Stimulated activated CD4-positive, alpha-beta T cell treated with anti-CD3 and anti-CD28 coated beads, Interleukin-1b, Interleukin-23, amount 100 ng/mL, for 24 hours (primary cell): Measurements from ENCODE around the gene FERD3L.

Experiments
- DNase-seq, 4 experiments: peaks; one replicate each; pipeline ENCODE4 v3.0.0-alpha.2; 2020; ENCODE audit warnings: low read depth in 4 of 4, low spot score in 1 of 4

The FERD3L gene

DNA sequence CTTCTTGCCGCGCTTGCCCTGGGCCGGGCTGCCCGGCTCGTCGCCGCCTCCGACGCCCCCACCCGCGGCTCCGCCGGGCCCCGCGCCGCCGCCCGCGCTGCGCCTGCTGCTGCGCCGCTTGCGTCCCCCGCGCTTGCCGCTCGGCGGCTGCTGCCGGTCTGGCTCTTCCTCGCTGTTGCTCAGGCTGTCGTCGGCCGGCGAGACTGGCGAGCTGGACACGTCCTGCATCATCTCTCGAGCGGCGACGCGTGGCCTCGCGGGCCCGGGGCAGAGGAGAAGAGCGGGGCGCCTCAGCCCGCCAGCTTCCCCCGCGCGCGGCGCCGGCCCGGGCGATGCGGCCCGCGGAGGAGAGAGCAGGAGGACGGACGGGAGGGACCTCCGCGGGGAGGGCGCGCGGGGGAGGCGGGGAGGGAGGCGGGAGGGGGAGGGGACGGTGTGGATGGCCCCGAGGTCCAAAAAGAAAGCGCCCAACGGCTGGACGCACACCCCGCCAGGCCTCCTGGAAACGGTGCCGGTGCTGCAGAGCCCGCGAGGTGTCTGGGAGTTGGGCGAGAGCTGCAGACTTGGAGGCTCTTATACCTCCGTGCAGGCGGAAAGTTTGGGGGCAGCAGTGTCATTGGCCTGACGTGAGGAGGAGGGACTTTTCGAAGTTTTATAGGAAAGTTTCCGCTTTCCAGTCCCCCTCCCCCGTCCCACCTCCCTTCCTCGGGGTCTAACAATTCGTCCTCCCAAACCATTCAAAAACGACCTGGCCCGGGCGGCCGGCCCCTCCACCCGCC, 27.9 kb downstream of the FERD3L start, which contains the start of gene TWIST1:
TWIST1 (minus strand) TSS at position 546 of the 779 bp plus-strand sequence; CDS start at position 231, 315 bp downstream.
- DNase-seq, result no peak

DNA sequence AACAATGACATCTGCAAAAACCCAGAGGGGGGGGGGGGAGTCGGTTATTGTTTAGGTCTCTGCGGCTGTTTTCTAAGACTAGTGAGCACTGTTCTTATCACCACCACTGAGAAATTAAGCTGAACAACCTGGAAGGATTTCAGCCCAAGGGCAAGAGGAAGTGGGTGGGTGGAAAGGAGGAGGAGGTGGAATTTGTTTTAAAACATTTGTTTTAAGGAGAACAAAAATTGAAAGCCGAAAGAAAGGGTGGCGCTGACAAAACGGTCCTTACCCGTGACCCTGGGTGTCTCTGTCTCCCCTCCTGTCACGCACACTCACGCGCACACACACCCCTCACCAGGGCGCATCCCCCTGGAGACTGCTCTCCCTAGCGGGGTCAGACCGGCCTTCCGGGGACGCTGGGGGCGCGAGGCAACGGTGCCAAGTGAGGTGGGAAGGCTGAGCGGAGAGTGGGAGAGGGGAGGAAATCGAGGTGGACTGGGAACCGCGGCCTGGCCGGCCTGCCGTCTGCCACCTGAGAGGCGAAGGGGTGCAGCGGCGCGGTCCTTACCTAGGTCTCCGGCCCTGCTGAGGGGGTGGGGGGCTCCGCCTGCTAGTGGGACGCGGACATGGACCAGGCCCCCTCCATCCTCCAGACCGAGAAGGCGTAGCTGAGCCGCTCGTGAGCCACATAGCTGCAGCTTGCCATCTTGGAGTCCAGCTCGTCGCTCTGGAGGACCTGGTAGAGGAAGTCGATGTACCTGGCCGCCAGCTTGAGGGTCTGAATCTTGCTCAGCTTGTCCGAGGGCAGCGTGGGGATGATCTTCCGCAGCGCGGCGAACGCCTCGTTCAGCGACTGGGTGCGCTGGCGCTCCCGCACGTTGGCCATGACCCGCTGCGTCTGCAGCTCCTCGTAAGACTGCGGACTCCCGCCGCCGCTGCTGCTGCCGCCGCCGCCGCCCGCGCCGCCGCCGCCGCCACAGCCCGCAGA, 28.8 kb downstream of the FERD3L start:
- no peak for DNase-seq

GRCh38 chr7:19114551-19114855, 30.7 kb downstream of the FERD3L start:
- no peak for DNase-seq

DNA sequence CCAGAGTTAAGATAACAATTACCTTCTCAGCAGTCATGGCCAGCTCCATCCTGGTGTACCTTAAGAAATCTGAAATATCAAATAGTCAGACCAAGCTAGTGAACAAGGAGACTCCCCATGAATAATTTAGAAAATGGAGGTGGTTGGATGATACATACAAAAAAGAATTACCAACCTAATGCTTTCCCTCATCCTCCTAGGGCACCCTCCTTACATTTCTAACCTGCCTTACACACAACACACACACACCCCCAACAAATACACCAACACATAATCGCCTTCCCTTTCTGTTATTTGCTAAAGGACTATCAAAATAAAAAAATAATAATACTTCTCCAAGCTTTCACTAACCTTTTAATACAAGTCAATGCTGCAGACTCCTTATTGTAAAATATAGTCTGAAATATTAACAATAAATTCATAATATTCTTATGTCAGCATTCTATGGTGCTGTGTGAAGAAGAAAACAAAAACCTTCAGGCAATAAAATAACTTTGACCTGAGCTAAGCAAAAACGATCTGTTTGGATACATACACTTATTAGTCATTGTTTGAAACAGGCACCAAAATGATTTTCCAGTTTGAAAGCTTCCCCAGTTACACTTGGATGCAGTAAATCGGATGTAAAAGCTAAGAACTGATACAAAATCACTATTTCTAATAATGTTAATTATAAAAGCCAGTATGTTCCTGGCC, 31.2 kb downstream of the FERD3L start:
- DNase-seq, result no peak

GRCh38 chr7:19113002-19113350, 32.2 kb downstream of the FERD3L start:
- no peak for DNase-seq

DNA sequence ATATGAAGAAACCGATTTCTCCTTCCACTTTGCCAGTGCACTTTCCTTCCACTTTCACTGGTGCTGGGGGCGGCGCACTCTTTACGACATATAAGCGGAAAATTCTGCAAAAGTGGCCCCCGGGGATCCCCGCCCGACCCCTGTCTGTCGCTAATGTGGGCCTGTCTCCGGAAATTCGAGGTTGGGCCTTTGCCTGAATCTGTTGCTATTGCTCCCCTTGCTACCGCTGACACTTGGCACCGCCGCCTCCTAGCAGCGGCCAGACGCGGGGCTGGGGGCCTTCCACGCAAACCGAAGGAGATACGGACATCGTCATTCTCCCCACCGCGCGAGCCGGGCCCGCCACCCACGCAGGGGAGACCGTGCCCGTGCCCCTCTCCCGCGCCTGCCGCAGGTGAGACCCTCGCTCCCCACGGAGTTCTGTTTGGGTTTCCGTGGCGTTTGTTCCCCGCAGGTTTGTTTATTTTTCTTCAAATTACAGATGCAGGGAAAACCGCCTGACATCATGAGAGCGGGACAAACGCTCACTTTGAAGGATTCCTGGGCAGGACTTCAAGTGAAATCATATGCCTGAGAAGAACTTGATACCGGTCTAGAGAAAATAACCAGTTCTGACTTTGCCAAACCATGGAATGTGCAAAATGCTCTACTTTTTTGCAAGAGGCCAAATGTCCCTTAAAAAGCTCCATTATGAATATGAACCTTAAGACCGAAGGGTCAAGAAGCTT, 32.8 kb downstream of the FERD3L start:
- DNase-seq, result no peak

DNA sequence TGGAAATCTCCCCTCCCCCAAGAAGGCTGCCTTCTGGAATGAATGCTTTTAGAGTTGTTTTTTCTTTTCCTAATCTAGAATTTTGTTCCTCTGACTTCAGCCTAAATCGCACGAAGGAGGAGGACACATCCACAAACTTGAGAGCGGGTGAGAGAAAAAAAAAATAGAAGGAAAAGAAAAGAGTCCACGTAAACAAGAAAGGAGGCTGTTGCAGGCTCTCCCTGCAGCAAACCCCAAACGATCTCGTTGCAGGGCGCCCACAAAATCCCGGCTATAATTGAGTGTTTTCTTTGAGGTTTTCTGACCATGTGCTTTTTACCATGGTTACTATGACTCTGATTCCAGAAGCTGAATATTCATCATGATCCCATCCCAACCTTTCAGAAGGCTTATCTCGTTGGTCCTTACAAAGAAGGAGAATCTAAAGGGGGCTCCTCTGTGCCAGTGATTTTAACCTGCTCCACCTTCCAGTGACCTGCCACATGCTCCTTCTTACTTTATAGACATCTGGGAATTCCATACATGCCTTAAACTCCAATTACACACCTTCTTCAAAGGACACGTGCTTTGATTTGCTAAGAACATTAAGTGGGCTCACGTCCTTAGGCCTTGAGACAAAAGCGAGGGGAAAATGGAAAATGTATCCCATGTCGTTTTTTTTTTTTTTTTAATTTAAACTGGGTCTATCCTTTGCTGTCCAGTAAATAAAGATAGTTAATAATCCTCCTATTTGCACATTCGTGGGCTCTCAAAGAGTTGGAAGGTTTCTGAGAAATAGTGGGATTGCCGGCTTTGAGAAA, 33.5 kb downstream of the FERD3L start:
- no peak for DNase-seq

GRCh38 chr7:19110776-19111175, 34.4 kb downstream of the FERD3L start:
- DNase-seq, result no peak

DNA sequence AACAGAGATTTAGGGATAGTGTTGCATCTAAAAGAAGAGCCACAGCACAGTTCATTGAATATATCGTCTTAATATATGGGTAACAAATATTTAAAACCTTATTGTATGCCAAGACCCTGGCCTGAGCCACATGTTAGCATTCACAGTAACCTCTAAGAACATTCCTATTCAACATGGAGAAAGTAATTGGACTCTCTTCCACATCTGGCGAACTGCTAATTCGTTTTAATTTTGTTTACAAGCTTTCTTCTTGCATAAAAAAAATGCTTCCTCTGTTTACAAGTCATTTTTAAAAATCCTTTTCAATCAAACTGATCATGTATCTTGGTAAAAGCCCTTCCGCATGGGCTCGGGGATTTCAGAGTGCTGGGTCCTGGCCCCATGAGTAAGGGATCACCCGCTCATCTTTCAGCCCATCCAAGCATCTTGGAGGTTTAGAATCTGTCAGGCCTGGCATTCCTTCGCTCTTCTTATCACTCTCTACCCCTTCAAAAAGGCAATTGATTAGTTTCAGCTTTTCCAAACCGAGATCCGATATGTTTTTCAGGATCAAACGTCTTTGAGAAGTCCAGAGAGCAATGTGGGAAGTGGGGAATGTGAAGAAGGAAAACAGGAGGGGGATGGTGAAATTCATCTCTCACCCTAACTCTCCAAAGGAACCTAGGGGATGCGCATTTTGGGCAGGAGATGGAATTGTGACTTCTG, 35.0 kb downstream of the FERD3L start:
- DNase-seq, result no peak

GRCh38 chr7:19109000-19109946, 35.9 kb downstream of the FERD3L start:
- DNase-seq, result no peak

- DNase-seq, result no peak
Measured at GRCh38 chr7:19107356-19108146, 37.7 kb downstream of the FERD3L start.

DNA sequence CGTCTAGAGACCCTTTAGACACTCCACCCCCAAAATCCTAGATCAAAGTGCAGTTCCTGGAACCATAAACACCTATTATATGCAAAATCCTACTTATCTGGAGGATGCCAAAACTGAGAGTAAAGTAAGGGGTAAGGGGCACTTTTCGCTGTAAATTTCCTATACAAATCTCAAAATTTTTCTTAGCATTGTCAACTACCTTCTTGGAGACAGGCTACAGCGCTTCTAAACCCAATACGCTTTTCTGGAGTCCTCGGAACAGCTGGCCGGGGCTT, 38.2 kb downstream of the FERD3L start:
- DNase-seq, result no peak

- DNase-seq, result no peak
Measured at GRCh38 chr7:19106241-19107080, 38.8 kb downstream of the FERD3L start.

DNA sequence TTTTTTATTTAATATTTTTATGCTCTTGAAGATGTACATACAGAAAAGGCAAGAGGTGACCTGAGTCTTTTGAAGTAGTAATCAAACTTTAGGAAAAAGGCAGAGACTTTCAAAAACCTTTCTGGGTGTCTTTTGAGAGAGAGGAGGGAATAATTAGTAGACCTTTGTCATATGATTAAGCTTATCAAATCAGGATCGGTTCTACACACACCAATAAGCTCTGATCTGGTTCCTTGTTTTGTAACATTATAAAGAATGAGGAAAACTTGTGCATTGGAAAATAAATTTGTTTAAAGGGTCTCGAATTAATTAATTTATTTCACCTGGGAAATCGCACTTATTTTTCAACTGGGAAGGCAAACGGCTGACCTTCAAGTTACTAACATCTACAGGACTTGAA, 39.7 kb downstream of the FERD3L start:
- DNase-seq, result no peak

- no peak for DNase-seq
Measured at GRCh38 chr7:19104811-19105210, 40.4 kb downstream of the FERD3L start.

GRCh38 chr7:19102884-19103283, 42.3 kb downstream of the FERD3L start:
- DNase-seq, result no peak

DNA sequence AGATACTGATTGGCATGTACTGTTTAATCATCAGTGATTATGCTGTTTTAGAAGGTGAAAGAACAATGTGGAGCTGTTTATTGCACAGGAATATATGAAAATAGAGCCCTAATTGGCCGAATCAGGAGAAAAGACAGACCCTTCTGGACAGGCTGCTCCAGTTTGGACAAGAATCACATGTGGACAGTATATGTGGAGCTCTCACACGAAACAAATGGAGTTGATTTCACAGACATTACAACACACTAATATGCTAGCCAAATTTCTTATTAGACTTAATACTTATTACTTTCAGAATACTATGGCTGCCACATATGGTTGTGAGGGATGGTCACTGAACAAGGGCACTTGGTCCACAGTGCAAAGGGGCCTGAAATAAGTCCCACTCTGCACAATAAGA, 43.3 kb downstream of the FERD3L start:
- no peak for DNase-seq
